HFF-Myc (cell line): Measurements from ENCODE around the gene RHCG.

Source experiments
- DNase-seq: peaks from one replicate; pipeline ENCODE4 v3.0.0-alpha.2; 2011; ENCODE audit warnings: low read depth; ENCODE audit errors: extremely low read depth
- H3K4me3 ChIP-seq: replicated peaks from 2 replicates; pipeline ENCODE4 v1.5.1; 2011; ENCODE audit warnings: low read depth, mild to moderate bottlenecking, control low read depth, low read length
- CTCF ChIP-seq: IDR thresholded peaks from 2 replicates; pipeline ENCODE4 v1.5.1; 2012; ENCODE audit warnings: mild to moderate bottlenecking, low read depth, low read length, control low read depth; ENCODE audit errors: missing control alignments

RHCG gene

GRCh38 chr15:89490814-89491315, 5.5 kb downstream of the RHCG start:
- no peak overlapping the region for H3K4me3 ChIP-seq
- no peak for TF ChIP-seq CTCF
- DNase-seq, result no peak

- TF ChIP-seq CTCF, result no peak
- DNase-seq, result no peak
- no peak overlapping the region for H3K4me3 ChIP-seq
Measured at GRCh38 chr15:89490081-89490813, 6.1 kb downstream of the RHCG start.

- TF ChIP-seq CTCF, result no peak
- DNase-seq, result no peak
Measured at GRCh38 chr15:89489376-89489775, 7.0 kb downstream of the RHCG start.

GRCh38 chr15:89487791-89488190, 8.6 kb downstream of the RHCG start:
- no peak for DNase-seq
- TF ChIP-seq CTCF, result no peak
- H3K4me3 ChIP-seq, result no peak overlapping the region

More at GRCh38 chr15:89489376-89489775, 7.0 kb downstream of the RHCG start:
- no peak overlapping the region for H3K4me3 ChIP-seq

- DNase-seq, result no peak
- TF ChIP-seq CTCF, result no peak
- no peak overlapping the region for H3K4me3 ChIP-seq
Measured at GRCh38 chr15:89486726-89487050, 9.7 kb downstream of the RHCG start.

- no peak for DNase-seq
- TF ChIP-seq CTCF, result no peak
- no peak overlapping the region for H3K4me3 ChIP-seq
Measured at GRCh38 chr15:89483079-89483478, 13.3 kb downstream of the RHCG start.

GRCh38 chr15:89482139-89482538, 14.2 kb downstream of the RHCG start:
- H3K4me3 ChIP-seq, result no peak overlapping the region
- no peak for TF ChIP-seq CTCF
- no peak for DNase-seq
